GM12873 (cell line): Measurements from ENCODE around the gene MAGED2.

Source experiments
- TF ChIP-seq, protein P1 (sequence below): IDR thresholded peaks from 2 replicates; pipeline ENCODE4 v1.5.1; 2012; ENCODE audit warnings: low read depth, mild to moderate bottlenecking, moderate library complexity, low read length, control low read depth; ENCODE audit not compliant: insufficient read depth; ENCODE audit errors: missing control alignments

MAGED2 gene

DNA sequence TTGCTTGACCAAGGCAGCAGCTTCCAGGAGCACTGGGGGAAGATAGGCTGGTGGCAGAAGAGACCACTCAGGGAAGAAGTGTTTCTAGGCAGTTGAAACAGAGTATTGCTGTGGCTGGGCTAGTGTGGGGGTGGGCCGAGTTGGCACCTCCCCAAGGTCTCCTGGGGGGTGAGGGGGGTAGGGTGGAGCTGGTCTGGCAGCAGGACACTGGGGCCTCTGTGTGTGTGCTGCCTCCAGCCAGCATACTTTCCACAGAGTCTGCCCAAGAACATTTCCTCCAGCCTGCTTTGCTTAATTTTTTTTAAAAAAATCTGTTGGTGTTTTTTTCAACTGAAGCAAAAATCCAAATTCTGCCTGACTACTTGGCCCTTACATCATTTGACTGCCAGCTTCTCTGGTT lies 13.5 kb upstream of the MAGED2 start:
- TF ChIP-seq, protein P1, sequence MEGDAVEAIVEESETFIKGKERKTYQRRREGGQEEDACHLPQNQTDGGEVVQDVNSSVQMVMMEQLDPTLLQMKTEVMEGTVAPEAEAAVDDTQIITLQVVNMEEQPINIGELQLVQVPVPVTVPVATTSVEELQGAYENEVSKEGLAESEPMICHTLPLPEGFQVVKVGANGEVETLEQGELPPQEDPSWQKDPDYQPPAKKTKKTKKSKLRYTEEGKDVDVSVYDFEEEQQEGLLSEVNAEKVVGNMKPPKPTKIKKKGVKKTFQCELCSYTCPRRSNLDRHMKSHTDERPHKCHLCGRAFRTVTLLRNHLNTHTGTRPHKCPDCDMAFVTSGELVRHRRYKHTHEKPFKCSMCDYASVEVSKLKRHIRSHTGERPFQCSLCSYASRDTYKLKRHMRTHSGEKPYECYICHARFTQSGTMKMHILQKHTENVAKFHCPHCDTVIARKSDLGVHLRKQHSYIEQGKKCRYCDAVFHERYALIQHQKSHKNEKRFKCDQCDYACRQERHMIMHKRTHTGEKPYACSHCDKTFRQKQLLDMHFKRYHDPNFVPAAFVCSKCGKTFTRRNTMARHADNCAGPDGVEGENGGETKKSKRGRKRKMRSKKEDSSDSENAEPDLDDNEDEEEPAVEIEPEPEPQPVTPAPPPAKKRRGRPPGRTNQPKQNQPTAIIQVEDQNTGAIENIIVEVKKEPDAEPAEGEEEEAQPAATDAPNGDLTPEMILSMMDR: no peak

DNA sequence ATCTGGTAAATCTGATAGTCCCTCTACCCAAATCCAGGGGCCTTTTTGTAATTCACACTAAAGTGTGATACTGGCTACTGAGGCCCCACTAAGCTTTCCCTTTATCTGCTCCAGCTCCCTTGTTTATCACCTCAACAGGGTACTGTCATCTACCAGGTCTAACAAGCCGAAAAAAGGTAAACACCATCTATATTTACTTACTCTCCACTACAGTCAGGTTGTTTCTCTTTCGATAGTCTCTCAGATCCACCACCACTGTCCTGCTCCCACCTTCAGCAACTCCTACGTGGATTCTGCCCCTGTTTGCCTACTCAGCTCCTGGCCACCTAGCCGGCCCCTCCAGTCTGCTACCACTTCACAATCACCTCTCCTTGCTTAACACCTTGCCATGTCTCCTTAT lies 12.8 kb upstream of the MAGED2 start:
- TF ChIP-seq, protein P1: no peak

DNA sequence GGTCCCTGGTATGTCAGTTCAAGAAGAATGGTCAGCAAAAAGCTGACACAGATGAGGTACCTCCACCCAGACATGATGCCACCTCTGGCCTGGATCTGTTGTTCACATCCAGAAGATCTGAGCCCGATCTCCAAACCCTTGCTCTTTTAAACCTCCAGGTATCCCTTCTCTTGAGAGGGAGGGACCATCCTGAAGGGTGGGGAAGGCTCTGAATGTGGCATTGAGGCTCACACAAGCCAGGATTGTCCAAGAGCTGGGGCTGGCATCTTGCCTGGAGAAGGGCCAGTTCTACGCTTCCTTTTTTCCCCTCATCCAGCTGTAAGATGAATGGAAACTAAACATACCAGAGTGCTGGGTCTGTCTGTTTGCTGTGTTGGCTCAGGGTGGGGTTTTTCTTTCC lies 9.4 kb upstream of the MAGED2 start, which contains the start of gene ITIH6:
ITIH6 (minus strand) TSS at position 119 of the 400 bp plus-strand sequence; CDS start at position 74, 45 bp downstream.
- TF ChIP-seq, protein P1: no peak

DNA sequence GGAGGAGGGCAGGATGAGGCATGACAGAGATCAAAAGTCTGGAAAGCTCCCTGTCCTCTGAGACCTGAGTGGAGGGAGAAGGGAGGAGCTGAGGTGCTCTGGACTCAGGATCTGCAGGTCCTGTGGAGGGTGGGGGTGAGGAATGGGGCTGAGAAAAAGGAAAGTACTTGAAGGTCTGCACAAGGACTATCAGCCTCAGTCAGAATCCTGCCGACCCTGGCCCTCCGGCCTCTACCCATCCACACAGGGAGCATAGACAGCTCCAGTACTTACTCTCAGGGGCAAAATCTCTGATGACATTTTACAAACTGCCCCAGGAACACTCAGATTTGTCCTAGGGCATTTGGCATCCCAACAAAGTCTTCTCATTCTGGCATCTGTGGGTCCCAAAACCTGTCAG lies 8.5 kb upstream of the MAGED2 start:
- TF ChIP-seq, protein P1: no peak

DNA sequence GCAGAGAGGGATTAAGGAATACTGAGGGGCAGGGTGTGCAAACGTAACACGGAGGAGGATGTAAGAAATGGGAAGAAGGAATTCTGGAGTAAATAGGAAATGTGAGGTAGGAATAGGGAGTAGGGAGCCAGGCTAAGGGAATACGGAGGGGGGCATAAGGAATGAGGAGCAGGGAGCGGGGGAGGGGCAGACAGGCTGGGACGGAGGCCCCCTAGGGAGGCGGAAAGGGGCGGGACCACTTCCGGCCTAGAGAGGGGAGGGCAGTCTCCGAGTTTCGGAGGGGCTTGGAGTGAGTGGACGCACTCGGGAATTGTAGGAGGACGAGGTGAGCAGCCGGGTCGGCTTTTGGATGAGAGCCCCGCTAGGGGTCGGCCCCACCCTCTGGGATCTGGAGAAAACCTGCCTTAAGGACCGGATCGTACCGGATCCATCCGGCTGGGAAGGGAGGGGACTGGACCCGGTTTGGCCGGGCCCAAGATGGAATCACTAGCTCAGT lies 612 bp downstream of the MAGED2 start:
- TF ChIP-seq, protein P1: no peak

DNA sequence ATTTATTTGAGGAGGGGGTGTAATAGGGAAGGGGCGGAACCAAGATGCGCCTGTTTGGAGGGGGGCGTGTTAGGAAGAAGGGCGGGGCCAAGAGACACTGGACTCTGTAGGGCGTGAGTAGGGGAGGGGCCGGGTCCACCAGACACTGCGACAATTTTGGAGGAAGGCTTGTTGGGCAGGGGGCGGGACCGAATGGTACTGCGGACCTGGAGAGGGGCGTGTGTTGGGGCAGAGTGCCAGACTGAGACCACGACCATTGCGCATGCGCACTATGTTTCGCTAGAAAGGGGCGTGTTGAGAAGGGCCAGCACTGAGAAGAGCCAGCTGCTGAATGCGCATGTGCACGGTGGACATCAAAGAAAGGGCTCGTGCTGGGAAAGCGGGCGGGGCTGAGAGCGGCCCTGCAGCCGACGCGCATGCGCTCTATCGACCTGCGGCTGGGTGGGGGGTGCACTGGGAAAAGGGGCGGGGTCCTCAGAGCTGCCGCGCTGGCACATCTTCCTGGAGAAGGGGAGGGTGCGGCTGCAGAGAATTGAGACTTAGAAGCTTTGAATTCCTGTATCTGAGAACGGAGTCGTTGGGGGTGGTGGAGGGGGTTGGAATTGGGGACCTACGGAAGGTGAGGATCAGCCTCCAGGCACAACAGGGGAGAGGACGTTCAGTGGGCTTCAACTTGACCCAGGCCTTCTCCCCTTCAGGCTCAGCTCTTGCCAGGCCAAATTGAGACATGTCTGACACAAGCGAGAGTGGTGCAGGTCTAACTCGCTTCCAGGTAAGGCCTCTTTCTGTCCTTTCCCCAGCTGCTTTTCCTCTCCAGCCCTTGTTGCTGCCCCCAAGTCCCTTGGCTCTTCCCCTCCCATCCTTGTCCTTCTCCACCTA lies 1.3 kb downstream of the MAGED2 start:
- TF ChIP-seq, protein P1: no peak

DNA sequence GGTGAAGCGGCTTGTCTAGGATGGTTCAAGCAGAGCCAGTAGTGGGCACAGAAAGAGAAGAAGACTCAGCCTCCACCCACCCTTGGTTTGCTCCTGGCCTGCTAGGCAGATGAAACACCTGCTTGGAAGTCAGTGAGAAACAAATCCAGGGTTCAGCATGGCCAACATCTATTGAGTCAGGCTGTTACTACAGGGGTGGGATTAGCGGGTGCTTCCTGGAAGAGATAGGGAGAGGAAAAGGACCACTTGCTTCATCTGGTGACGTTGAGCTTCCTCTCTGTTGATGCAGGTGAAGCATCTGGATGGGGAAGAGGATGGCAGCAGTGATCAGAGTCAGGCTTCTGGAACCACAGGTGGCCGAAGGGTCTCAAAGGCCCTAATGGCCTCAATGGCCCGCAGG lies 3.0 kb downstream of the MAGED2 start:
- TF ChIP-seq, protein P1: no peak
